K562 (cell line): ENCODE results near the gene NYAP1.

Experiments used
- CTCF ChIP-seq, 3 experiments: IDR thresholded peaks in 2 of 3; conservative IDR thresholded peaks in 1 of 3; 2 replicates each; pipeline ENCODE4 v1.5.1; 2011 to 2012; ENCODE audit warnings: low read length in 3 of 3, mild to moderate bottlenecking in 3 of 3, control low read depth in 2 of 3, improper control_type of control experiment in 1 of 3, inconsistent platforms in 1 of 3, low read depth in 1 of 3, mixed read lengths in 1 of 3, moderate library complexity in 1 of 3; ENCODE audit not compliant: insufficient read depth in 2 of 3
- NFYB ChIP-seq: IDR thresholded peaks from 2 replicates; pipeline ENCODE4 v1.6.1; 2011; ENCODE audit warnings: mild to moderate bottlenecking, moderate library complexity; ENCODE audit not compliant: insufficient read length; ENCODE audit errors: extremely low read depth
- REST ChIP-seq, 2 experiments: fragments of 450-650 bp; formaldehyde crosslinking in 1 of 2; IDR thresholded peaks; 2 replicates each; pipeline versions ENCODE4 v1.4.0 to v1.6.1; 2014 to 2020; ENCODE audit warnings: mild to moderate bottlenecking in 2 of 2, borderline replicate concordance in 1 of 2, low read depth in 1 of 2

- peak; percentile 46 for TF ChIP-seq REST (IDR thresholded peaks at IDR 0.05; ENCODE audit: borderline replicate concordance)
- TF ChIP-seq REST (CRISPR knock-in tag; IDR thresholded peaks at IDR 0.05; ENCODE audit: low read depth) = no peak
- TF ChIP-seq CTCF (IDR thresholded peaks at IDR 0.05 in 2 of 3, conservative IDR thresholded peaks at IDR 0.05 in 1 of 3; ENCODE audit: insufficient read depth in 2 of 3, low read depth in 1 of 3, low read length in 3 of 3) = no peak
- no peak for TF ChIP-seq NFYB
These were observed 7.5 kb upstream of the NYAP1 start for GRCh38 chr7:100476101-100476780.
